HG02588 (cell line): Measurements from ENCODE around the gene MUC6.

Source experiments
- ATAC-seq: cut with Tn5 transposase; IDR thresholded peaks from one replicate; pipeline ENCODE4 v1.9.1; 2021; ENCODE audit warnings: mild to moderate bottlenecking, moderate library complexity; ENCODE audit not compliant: unreplicated experiment

MUC6 gene

GRCh38 chr11:1051356-1052132, 15.0 kb upstream of the MUC6 start:
- ATAC-seq = no peak

GRCh38 chr11:1050581-1051355, 14.2 kb upstream of the MUC6 start:
- ATAC-seq = peak; percentile 57

- ATAC-seq = no peak
These were observed 13.5 kb upstream of the MUC6 start for GRCh38 chr11:1049911-1050580.

GRCh38 chr11:1049431-1049891, 12.9 kb upstream of the MUC6 start:
- ATAC-seq = no peak

DNA sequence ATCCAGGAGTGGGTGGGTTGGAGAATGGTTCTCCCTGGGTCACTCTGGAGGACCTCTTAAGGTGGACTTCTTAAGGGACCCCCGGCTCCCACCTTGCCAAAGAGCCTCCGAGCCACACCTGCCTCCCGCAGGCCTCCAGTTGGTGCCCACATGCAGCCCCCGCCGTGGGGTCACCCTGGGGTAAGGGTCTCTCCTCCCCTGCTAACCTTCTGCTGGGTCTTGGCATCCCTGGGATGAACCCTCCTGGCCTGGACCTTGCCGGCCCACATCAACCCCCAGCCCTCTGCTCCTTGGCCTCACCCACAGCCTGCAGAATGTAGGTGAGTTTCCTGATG, 12.5 kb upstream of the MUC6 start:
- no peak for ATAC-seq

DNA sequence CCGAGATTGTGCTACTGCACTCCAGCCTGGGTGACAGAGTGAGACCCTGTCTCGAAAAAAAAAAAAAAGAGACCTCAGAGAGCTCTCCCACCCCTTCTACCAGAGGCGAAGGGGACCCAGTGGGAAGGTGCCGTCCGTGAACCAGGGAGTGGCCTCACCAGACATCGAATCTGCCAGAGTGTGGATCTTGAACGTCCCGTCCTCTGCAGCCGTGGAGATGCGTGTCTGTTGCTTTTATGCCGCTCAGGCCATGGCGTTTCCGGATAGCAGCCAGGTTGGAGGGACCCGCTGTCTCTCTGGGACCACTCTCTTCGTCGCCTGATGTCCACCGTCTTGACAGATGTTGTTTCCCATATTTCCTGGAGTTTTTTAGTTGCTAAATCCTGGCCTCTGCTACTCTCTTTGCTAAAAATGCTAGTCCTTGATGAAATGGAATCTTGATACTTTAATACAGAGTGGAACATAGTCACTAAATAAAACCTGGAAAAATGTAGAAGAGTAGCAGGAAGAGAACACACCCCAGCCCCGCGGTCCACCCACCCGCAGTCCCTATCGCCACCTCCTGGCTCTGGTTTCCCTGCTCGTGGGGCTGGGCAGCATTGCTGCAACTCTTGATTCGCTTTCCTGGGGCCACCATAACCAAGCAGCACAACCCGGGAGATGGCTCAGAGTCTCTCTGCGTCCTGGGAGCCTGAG, 12.0 kb upstream of the MUC6 start:
- ATAC-seq = no peak

DNA sequence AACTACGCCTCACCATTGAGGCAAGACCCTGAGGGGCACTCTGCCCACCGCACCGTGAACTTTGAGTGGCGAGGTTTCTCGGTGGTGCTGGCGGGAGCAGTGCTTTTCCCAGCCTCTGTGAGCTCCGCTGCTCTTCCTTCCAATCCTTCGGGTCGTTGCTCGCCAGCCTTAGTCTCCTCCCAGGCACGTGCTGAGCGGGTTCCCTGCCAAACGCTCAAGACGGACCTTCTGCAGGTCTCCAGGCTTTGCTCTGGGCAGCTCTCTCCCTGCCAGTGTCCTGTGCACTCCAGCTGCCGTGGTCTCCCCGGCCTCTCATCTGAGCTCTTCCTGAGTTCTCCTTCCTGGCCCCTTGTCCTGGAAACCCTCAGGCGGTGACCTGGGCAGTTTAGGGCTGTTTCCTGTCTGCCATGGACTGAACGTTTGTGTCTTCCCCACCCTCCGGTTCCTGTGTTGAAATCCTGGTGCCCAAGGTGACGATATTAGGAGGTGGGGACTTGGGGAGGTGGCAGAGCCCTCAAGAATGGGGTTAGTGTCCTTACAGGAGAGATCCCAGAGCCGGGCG, 11.2 kb upstream of the MUC6 start:
- ATAC-seq = no peak

GRCh38 chr11:1044160-1044559, 7.6 kb upstream of the MUC6 start:
- no peak for ATAC-seq

DNA sequence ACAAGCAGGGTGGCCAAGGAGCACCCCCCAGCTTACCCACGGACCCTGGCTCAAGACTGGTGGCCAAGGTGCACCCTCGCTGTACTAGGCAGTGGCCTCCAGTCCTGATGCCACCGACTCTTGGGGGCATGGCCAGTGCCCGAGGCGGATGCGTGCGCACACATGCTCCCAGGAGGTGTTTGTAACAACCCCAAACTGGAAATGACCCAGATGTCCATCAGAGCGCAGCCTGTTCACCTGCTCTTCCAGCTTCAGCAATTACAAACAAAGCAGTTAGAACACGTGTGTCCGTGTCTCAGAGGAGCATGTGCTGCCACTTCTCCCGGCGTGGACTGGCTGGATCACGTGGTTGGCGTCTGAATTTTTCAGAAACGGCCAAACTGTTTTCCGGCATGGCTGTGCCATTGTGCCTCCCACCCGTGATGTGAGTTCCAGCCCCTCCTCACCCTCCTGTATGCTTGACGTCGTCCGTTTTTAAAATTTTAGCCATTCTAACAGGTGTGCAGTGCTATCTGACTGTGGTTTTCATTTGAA, 7.1 kb upstream of the MUC6 start:
- no peak for ATAC-seq

DNA sequence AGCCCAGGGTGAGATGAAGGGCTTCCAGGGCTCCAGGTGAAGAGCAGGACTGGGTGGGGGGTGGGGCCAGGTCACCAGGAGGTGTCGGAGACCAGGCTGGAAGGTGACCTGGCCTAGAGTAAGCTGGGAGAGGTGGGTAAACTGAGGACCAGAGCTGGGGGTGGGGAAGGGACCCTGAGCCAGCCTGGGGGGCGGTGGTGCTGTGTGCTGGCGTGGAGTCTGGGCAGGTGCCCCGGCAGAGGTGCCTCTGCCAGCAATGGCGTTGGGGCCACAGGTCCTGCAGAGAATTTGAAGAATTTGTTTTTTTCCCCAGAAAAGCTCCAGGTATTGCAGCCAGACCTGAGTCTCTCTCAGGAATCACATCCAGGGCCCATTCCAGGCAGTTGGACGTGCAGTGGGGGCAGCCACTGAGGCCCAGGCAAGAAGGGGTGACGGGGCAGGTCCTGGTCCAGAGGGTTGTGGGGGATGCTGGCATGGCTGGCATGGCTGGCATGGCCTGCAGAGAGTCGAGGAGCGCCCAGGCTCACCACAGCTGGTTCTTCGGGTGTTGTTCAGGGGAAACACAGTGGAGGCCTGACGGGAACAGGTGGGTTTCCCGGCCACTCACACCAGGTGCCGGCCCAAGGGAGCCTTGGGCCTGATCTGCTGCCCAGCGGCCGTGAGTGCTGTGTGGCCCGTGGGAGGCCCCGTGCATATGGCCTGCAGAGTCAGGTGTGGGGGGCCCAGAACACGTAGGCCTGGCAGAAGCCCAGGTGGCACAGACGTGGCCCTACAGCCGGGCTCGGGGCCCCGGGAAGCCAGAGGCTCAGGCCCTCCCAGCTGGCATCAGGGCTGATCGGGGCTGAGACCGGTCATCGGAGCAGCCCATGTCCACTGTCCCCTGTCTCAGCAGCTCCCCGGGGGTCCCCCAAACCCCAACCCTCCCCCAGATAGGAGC, 6.4 kb upstream of the MUC6 start:
- ATAC-seq = no peak

- ATAC-seq = no peak
These were observed 5.6 kb upstream of the MUC6 start for GRCh38 chr11:1041936-1042608.

DNA sequence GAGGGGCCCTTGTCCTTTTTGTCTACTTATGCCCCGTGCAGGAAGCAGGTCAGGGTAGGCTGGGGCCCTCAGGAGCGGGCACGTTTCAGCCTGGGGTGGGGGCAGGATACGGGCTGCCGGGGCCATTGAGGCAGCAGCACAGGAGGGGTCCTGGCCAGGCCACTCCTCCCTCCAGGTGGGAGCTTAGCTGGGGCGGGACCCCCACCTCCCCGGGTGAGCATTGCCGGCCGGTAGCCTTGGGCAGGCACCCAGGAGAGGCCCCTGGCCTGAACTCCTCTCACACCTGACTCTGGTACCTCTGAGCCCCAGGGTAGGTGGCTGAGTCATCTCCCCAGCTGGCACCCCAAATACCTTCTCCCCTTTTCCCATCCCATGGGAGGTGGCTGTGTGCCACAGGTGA, 5.0 kb upstream of the MUC6 start:
- no peak for ATAC-seq

- no peak for ATAC-seq
These were observed 4.6 kb upstream of the MUC6 start for GRCh38 chr11:1041149-1041467.

GRCh38 chr11:1040428-1041148, 4.1 kb upstream of the MUC6 start:
- no peak for ATAC-seq

- no peak for ATAC-seq
These were observed 3.2 kb upstream of the MUC6 start for GRCh38 chr11:1039481-1040427.

DNA sequence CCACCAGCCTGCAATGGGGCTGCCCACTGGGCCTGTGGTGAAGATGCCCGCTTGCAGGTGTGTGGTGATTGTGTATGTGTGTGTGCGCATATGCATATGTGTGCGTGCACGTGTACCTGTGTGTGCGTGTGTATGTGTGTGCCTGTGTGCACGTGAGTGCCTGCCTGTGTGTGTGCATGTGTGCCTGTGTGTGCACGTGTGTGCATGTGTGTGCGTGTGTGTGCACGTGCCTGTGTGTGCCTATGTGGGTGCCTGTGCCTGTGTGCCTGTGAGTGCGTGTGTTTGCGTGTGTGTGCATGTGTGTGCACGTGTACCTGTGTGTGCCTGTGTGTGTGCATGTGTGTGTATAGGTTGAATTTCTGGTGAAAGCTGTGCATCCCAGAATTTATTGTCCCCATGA, 2.4 kb upstream of the MUC6 start:
- no peak for ATAC-seq

GRCh38 chr11:1038361-1038760, 1.8 kb upstream of the MUC6 start:
- ATAC-seq = no peak
